ENCODE data around the gene KLHDC7A.

DNA sequence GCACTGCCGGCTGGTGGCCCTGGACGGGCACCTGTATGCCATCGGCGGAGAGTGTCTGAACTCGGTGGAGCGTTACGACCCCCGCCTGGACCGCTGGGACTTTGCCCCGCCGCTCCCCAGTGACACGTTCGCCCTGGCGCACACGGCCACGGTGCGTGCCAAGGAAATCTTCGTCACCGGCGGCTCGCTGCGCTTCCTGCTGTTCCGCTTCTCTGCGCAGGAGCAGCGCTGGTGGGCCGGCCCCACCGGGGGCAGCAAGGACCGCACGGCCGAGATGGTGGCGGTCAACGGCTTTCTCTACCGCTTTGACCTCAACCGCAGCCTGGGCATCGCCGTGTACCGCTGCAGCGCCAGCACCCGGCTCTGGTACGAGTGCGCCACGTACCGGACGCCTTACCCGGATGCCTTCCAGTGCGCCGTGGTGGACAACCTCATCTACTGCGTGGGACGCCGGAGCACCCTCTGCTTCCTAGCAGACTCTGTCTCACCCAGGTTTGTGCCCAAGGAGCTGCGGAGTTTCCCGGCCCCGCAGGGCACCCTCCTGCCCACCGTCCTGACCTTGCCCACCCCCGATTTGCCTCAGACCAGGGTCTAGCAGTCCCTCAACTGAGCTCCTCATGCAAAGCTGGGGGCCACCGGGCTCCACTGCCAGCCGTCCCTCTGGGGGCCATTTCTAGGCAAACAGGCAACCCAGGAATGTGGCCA, 2.1 kb downstream of the KLHDC7A start:
- TF ChIP-seq CTCF (conservative IDR thresholded peaks at IDR 0.05 in 1 of 2, IDR thresholded peaks at IDR 0.05 in 1 of 2; ENCODE audit: extremely low read depth in 1 of 2, insufficient read depth in 1 of 2, low read depth in 1 of 2, low read length in 2 of 2) (no peak), EZH2 (IDR thresholded peaks at IDR 0.05; ENCODE audit: borderline replicate concordance, low read length) (no peak)
